Measurements from ENCODE around the gene RHCE.
"Not testable (repeated sequence)": the region's sequence is repeated elsewhere in the genome, so short reads cannot be mapped to it uniquely, and the experiment has no call there.

DNA sequence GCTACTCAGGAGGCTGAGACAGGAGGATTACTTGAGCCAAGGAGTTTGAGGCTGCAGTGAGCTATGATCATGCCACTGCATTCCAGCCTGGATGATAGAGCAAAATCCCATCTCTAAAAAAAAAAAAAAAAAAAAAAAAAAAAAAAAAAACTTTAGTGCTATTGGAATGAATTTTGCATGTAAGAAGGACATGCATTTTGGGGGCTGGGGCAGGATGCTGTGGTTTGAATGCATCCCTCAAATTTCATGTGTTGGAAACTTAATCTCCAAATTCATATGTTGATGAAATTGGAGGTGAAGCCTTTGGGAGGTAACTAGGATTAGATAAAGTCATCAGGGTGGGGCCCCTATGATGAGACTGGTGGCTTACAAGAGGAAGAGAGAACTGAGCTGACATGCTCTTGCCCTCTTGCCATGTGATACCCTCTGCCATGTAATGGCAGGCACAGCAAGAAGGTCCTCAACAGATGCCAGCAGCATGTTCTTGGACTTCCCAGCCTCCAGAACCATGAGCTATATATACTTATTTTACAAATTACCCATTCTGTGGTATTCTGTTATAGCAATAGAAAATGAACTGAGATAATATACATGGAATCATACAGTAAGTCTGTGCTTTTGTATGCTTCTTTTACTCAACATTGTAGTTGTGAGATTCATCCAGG is 107.7 kb downstream of the RHCE start:
- TF ChIP-seq, protein P1, sequence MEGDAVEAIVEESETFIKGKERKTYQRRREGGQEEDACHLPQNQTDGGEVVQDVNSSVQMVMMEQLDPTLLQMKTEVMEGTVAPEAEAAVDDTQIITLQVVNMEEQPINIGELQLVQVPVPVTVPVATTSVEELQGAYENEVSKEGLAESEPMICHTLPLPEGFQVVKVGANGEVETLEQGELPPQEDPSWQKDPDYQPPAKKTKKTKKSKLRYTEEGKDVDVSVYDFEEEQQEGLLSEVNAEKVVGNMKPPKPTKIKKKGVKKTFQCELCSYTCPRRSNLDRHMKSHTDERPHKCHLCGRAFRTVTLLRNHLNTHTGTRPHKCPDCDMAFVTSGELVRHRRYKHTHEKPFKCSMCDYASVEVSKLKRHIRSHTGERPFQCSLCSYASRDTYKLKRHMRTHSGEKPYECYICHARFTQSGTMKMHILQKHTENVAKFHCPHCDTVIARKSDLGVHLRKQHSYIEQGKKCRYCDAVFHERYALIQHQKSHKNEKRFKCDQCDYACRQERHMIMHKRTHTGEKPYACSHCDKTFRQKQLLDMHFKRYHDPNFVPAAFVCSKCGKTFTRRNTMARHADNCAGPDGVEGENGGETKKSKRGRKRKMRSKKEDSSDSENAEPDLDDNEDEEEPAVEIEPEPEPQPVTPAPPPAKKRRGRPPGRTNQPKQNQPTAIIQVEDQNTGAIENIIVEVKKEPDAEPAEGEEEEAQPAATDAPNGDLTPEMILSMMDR (conservative IDR thresholded peaks at IDR 0.05; ENCODE audit: low read depth, low read length), result not testable (repeated sequence)
- not testable (repeated sequence) for TF ChIP-seq EZH2 (IDR thresholded peaks at IDR 0.05; ENCODE audit: borderline replicate concordance, low read depth, low read length, poor library complexity, severe bottlenecking)

Measured in A673 (cell line).